ENCODE results near the gene CNTNAP2.

The CNTNAP2 gene

DNA sequence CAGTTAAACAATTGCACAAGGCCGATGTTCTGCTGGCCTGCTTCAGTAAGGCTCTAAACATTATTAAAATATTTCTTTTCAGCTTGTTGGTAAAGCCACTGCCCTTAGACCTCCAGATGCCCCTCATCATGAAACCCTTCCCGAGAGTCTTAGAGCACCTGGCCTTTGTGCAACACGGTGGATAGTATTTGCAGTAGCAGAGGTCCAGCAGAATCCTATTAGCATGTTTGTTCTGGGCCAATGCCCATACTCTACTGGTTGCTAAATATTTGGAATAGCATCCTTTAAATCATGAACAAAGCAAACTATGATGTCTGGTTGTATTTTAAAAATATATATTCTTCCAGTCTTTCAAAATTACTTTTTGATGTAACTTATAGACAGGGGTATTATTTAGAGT lies 584.6 kb downstream of the CNTNAP2 start:
- no peak for DNase-seq

DNA sequence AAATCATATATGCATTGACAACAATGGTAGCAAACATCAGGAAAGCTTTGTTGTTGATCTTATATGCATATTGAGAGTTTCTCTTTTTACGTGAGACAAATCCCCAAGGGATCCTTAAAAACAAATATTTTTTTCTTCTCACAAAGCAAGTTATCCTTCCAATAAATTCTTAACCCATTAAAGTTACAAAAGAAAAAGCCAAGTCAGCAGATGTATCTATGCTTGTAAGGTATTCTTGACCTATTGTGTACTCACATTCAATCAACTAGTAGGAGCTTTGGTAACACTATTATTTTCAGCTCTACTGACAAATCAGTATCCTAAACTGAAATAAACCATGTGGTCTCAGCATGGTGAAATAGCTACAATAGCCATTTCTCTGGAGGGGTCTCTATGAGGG lies 586.3 kb downstream of the CNTNAP2 start:
- DNase-seq, result no peak

DNA sequence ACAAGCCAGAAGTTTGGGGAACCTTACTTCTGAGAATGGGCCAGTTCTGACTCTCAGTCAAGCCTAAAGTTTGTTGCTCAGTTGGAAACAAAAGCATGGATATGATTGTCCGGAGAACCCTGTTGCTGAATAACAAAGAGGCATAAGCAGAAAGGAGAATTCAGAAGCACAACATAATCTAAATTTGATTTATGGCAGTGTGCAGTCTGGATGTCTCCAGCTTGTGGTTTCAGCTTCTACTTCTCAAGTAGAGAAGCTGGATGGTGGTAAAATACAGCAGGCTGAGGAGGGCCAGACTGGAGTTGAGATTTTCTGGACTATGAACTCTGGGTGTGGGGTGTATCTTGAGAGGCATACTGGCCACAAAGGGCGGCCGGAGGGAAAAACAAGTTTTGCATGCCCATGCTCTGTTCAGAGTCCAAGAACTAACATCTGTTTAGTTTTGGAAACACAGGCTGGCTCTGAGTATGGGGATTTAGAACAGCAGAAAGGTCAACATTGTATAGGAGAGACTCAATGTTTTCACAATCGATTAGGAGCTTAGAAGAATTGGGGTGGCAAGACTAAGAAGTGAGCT lies 592.9 kb downstream of the CNTNAP2 start:
- no peak for DNase-seq

DNA sequence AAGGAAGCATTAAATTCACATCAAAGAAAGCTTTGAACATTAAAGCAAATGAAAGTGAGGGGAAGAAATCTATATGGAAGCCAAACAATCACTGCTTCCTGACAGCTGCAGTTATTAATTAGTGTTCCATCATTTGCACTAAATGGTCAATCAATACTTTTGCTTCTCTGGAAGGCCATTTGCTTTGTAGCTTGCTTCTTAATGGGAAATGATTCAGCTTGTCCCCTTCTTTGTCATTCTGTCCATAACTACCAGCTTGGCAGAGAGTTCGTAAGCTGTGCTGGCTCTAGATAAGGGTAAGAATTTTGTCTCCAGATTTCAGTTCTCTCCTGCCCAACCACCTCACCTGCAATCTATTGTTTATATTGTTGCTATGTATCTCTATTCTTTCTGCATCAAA lies 596.6 kb downstream of the CNTNAP2 start:
- DNase-seq, result no peak

DNA sequence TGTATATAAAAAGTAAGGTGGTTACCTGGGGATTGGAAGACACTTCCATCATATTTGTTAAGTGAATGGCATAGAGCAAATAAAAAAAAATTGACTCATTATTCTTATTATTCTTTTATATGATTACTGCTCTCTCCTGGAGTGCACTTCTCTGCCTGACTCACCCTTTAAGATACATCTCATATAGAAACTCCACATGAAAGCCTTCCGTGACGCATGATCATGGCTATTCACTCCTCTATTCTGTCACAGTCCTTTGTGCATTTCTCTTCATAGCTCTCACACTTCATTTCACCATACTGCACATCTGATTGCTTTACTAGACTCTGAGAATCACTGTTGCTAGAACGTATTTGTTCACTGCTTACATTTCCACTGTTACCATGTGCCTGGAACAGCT lies 597.3 kb downstream of the CNTNAP2 start:
- no peak for DNase-seq

DNA sequence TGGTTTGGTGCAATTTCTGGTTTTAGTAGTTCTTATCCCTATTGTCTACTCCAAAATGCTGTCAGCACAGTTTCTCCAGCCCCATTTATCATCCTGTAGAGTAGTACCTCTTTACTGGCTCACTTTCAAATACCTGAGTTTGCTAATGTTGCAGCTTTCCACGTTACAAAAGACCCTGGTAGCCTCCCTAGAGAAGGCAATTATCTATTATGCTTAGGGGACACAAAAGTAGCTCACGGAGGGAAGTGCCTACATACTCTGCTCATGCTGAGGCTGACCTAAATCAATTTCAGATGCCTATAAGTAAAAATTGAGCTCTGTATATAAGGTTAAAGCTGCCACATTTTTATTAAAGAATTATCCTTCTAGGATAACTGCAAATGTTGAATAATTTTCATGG lies 603.6 kb downstream of the CNTNAP2 start:
- no peak for DNase-seq

DNA sequence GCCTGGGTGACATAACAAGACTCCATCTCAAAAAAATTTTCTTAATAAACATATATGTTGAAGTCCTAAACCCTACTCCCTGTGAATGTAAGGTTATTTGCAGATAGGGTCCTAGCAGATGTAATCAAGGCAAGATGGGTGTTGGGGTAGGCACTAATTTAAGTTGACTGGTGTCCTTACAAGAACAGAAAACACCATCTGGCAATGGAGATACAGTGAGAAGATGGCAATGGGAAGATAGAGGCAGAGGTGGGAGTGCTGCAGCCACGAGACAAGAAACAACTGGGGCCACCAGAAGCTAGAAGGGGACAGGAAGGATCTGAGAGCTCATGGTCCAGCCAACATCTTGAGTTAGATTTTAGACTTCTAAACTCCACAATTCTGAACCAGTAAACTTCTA lies 606.4 kb downstream of the CNTNAP2 start:
- DNase-seq, result no peak

DNA sequence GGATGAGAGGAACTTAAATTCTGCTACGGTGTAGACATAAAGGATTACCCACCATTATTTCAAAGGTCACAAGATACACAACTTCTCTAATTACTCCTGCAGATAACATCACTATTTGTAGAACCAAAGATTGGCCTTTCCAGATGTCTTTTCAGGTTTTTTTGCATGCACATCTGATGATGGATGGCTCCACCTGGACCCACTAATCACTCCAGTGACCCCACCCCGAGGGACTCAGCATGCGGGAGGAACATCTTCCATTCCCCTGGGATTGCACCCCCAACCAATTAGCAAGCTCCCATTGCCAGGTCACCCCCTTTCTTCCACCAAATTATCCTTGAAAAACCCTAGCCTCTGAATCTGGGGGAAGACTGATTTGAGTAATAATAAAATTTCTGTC lies 608.9 kb downstream of the CNTNAP2 start:
- no peak for DNase-seq

DNA sequence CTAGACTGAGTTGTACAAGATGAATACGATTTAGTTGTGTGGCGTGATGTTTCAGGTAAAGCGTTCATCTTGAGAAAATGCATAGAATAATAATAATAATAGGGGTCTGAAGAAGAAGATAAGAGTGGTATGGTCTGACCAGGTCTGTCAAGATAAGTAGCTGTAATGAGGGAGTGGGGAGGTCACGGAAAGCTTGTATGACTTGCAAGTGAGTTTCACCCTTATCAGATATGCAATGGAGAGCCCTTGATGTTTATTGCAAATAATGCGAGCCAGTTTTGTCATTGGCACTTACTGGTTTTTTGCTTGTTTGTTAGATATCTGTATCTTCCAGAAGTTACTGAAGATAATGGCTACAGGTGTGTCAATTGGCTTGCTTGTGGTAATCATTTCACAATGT lies 611.5 kb downstream of the CNTNAP2 start:
- DNase-seq, result no peak

DNA sequence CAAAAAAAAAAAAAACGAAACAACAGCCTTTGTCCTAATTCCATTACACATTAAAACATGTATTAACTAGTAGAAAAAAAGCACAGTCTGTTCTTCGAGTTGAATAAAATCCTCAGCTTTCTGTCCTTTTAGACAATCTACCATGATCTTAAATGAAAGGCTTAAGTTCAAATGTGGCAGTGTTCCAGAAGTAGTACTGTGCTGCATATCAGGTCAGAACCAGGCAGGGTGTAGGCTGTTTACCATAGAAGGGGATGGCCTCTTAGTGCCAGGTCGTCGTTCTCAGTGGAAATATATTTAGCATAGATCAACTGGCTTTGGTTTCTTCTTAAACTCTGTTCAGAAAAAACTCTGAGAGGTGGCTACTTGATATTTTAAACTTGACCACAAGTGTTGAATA lies 612.0 kb downstream of the CNTNAP2 start:
- DNase-seq, result no peak

DNA sequence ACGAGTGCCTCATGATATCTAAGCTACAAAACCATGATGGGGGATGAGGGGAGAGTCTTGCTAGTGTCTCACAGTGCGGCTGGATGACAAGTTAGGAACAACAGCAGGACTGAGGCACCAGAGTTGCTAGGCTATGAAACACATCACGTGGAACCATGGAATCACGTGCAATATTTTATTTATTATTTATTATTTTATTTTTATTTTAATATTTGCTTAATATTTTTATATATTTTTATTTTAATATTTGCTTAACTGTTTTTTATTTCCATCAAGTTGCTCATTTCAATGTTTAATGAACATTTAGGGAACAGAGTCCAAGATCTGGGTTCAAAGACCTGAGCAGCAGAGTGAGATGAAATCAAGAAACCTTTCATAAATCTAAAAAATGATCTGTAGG lies 614.6 kb downstream of the CNTNAP2 start:
- DNase-seq, result no peak

DNA sequence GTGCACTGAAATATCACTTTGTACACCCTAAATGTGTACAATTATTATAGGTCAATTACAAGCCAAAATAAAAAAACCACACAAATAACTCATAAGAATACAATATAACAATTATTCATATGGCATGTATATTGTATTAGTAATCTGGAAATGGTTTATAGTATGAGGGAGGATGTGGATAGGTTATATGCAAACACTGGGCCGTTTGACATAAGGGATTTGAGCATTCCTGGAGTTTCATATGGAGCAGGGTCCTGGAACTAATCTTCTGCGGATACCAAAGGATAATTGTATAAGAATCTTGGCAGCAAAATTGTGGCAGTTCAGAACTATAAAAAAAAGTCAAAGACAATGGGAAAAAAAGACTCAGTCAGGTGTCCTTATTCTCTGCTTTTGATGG lies 619.4 kb downstream of the CNTNAP2 start:
- DNase-seq, result no peak

DNA sequence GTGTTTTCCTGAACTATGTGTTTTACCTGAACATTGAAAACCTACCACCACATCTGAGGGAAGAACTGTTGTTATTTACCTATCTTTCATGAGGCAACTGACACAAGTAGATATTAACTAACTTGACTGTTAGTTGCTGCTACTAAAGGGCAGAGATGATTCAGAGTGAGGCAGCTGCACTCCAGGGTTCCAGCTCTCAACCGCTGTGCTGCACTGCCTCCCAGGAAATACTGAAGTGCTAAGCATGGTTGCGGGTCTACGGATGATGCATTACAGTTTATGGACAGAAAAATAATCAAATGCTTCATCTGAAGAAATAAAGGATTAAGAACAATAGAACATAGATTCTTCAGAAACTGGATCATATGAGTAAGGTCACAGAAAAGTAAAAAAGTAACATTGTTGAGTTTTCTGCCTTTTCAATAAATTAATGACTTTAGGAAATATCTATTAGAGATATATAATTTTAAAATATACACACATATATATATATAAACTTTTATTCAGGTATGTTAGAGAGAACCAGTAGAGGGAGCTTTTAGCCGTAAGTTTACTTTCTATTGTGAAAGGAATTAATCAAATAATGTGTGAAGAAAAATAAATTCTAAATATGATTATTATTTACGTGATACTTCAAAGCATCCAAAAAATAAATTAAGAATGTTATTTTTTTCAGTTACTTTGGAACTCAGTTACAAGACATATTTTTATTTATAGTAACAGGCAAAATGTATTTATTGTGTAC lies 620.0 kb downstream of the CNTNAP2 start:
- DNase-seq, result no peak

DNA sequence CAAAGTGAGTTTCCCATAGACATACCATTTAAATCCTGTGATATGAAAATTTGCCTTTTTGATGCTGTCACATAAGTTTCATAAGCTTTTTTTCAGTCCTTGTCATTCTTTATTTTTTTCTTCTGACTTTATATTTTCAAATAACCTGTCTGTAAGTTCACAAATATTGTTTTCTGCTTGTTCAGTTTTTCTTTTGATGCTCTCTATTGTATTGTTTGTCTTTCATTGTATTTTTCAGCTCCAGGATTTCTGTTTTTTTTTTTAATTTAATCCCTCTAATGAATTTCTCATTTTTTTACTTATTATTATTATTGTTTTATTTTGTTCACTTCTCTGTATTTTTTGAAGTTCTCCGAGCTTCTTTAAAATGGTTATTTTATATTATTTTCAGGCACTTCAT lies 623.4 kb downstream of the CNTNAP2 start:
- no peak for DNase-seq

DNA sequence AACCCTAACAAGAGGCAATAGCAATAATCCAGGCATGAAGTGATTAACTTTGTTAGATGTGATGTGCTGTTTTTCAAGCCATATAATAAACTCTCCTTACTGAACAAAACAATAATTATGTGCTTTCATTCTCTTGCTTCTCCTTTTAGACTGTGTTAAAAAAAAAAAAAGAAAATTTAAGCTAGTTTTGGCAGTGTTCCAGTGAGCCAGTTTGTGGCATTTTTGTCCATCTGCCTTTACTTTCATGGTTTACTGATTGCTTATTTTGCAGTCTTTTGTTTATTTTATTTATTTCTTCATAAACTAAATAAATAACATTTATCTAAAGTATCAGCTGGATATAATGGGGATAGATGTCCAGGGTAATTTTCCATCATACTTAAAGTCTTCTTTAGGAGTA lies 625.3 kb downstream of the CNTNAP2 start:
- no peak for DNase-seq

DNA sequence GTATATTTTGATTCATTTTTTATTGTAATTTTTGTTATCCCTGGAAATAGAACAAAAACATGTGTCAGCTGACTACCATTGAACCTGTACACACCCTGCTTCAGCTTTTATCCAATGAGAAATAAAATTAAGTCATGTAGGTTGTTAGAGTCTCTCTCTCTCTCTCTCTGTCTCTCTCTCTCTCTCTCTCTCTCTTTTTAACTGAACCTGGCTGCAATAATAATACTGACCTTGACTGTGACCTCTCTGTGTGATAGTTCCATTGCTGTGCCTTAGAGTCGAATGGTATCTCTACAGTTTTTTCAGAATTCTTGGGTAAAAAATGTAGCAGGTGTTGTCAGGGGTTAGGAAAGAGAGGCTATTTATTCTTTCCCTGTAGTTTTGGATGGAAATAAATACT lies 637.8 kb downstream of the CNTNAP2 start:
- no peak for DNase-seq

DNA sequence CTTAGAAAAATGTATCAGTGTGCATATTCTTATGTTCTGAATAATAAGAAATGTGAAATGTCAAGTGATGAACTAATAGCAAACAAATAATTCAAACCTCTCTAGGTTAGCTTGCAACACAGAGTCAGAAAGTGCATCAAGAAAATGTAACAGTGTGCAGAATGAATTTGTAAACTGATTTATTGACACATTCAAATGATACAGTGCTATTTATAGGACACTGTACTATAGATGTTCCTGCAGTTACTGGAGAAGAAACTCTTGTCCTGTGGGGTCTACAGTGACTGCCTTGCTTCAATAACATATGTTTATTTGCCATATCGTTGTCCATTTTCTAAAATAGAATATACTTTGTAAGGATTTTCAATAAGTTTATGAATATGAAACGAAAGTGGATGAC lies 639.0 kb downstream of the CNTNAP2 start:
- DNase-seq, result no peak

DNA sequence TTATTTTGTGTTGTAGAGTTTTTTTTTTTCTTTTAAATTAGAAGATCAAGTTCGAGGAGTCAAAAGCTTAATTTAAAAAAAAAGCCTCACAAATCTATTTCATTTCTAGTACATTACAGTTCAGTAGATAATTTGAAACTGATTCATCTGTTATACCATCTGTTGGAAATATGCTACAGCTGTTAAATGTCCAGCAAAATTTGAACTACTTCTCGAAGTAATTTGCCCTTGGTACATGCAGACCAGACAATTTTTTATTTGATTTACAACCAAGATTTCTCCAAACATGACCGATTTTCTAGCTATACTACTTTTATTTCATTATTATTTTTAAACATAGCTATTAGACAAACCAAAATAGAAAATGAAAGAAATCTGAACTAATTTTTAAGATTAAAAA lies 647.9 kb downstream of the CNTNAP2 start:
- no peak for DNase-seq

DNA sequence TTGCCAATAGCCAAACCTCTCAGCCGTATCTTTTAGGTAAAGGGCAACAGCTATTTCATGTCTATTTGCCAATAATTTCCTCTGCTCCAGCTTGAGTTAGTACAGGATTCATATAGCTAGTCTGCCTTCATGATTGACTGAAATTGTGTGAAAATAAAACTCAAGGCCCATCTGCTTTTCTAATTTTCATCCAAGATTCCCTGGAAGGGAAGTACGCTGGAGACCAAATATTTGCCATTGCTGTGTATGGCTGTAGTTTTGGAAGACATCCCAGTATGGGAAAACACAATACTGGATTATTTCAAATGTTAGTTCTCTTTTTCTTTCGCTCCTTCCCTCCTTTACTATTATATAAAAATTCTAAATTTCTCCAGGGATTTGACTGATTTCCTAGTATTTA lies 652.4 kb downstream of the CNTNAP2 start:
- no peak for DNase-seq

DNA sequence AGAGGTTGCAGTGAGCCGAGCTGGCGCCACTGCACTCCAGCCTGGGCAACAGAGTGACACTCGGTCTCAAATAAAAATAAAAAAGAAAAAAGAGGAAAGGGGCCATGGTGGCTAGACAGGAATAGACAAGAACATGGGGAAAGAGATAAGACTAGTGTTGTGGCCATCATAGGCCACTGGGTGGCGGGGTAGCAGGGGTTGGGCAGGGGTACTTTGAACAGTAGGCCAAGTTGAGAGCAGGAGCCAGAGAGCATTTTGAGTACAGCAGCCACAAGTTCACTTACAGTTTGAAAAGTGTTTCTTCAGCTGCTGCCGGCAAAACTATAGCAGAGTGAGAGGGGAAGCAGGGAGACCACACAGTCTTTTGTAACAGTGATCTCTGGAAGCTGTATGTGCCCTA lies 656.0 kb downstream of the CNTNAP2 start:
- no peak for DNase-seq

DNA sequence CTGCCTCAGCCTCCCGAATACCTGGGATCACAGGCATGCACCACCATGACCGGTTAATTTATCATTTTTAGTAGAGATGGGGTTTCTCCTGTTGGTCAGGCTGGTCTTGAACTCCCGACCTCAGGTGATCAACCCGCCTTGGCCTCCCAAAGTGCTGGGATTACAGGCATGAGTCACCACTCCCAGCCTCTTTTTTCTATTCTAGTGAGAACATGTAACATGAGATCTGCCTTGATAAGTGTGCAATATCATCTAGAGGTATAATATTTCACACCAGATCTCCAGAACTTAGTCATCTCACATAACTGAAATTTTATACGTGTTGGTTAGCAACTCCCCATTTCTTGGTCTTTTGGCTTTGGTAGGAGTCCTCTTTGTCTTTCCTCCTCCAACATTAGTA lies 656.9 kb downstream of the CNTNAP2 start:
- no peak for DNase-seq

DNA sequence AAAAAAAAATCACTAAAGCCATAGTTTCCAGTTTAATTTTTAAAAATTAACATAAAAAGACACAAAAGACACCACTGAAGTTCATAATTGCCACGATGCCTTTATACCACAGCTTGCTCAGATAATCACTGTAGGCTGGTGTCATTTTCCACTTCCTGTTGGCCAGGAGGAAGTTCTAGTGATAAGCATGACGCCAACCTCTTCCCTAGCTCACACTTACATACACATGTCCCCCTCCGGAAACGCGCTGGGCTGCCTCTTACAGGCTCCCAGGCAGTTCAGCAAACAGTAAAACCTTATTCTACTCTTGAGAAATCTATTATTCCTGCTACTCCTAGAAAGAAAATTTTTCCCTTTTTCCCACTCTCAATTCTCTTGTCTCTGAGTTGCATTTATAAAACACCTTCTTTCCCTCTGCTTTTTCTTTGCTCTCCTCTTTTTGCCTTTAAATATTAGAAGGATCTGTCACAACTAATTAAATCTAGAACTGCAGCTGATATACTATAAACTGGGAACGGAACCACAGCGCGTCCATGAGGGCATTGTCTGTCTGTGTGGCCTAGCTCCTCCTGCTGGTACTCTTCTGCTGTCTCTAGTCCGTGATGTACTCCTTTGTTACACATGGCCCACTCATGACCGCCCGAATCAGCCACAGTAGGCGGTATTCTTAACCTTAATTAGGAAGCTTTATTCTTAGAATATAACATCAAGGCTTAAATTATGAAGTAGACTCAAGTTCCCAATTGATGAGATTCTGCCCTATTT lies 664.9 kb downstream of the CNTNAP2 start:
- DNase-seq, result no peak

DNA sequence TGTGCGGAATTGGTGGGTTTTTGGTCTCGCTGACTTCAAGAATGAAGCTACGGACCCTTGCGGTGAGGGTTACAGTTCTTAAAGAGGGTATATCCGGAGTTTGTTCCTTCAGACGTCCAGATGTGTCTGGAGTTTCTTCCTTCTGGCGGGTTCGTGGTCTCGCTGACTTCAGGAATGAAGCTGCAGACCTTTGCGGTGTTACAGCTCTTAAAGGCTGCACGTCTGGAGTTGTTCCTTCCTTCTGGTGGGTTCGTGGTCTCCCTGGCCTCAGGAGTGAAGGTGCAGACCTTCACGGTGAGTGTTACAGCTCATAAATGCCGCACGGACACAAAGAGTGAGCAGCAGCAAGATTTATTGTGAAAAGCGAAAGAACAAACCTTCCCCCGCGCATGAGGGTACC lies 670.7 kb downstream of the CNTNAP2 start:
- DNase-seq, result no peak

DNA sequence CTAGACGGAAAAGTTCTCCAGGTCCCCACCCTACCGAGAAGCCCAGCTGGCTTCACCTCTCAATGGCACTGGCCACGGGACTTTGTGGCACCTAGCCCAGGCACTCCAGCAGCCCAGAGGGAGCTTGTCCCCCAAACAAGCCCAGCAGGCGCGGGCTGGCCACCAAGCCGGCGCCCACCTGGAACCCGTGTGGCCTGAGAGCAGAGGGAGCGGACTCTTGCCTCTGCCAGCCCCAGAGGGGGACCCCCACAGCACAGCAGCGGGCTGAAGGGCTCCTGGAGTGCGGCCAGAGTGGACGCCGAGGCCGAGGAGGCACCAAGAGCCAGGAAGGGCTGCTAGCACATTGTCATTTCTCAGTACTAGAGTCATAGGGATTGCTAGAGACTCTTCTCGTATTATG lies 671.4 kb downstream of the CNTNAP2 start:
- no peak for DNase-seq
